Posterior cingulate gyrus (tissue), 11 donors: ENCODE results near the gene RXFP4.

Source experiments
- DNase-seq, 10 donors: peaks; one replicate each; pipeline versions ENCODE4 v3.0.0 to v3.0.0-alpha.2; 2020 to 2021; ENCODE audit warnings: mixed read lengths in 3 of 10
- intact Hi-C: fragments of 100-400 bp; cut with DNase I; formaldehyde crosslinking; loops from one replicate; pipeline ENCODE4 v1.15.1; 2023

The RXFP4 gene

DNA sequence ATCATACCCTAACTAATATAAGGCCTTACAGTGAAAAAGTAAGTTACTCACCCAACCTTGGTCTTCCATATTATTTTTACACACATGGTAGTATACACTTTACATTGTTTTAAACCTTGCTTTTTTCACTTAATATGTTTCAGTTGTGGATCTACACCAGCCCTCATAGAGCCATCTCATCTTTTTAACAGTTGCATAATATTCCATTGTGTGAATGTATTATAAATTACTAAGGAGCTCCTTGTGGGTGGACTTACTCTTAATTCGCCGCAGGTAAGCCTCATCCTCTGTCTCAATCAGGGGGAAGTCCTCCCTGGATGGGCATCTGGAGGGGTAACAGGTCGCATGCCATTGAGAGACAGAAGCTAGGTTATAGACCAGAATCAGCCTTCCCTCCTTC, 13.2 kb downstream of the RXFP4 start:
- intact Hi-C loops, result no loop called here
- no peak for DNase-seq

DNA sequence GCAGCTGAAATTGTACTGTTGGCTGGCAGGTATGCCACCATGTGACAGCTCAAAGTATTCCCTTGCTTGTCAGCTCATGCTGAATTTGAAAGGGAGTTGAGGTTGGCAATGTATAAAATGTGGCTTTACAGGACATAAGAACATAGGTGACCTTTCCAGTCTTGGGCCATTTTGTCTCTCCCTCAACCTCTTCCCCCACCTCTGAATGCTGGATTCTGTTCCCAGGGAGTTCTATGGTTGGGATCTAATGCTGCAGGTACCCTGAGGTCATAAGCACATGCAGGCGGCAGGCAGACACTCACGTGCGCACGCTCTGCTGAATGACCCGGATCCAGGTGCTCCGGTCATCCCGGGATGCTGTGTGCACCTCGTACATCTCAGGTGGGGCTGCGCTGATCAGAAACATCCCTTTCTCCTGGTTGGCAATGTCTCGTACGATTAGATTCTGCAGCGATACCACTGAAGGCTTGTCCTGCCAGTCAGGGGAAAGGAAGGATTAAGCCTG, 16.0 kb downstream of the RXFP4 start:
- peak in 1 of 10 donors; percentile 11 for DNase-seq
- intact Hi-C loops, result no loop called here

DNA sequence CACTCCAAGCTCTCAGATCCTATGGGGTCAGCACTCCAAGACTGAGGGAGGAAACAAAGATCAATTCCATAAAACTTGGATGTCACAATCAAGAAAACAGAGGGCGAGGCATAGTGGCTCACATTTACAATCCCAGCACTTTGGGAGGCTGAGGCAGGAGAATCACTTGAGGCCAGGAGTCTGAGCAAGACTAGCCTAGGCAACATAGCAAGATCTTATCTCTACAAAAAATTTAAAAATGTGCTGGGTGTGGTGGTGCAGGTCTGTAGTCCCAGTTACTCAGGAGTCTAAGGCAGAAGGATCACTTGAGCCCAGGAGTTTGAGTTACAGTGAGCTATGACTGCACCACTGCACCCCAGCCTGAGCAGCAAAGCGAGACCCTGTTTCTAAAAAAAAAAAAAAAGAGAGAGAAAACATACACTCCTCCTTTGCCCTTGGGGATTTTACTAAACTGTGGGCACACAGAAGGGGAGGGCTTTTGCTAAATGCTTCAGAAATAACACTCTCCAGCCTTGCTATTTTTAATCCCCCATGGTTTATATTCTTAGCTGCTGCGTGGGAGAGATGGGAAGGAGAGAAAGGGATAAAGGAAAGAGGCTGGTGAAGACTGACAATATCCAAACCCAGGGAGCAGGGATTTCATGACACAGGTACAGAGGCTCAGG, 18.8 kb downstream of the RXFP4 start:
- intact Hi-C loops, result no loop called here
- DNase-seq, result no peak

DNA sequence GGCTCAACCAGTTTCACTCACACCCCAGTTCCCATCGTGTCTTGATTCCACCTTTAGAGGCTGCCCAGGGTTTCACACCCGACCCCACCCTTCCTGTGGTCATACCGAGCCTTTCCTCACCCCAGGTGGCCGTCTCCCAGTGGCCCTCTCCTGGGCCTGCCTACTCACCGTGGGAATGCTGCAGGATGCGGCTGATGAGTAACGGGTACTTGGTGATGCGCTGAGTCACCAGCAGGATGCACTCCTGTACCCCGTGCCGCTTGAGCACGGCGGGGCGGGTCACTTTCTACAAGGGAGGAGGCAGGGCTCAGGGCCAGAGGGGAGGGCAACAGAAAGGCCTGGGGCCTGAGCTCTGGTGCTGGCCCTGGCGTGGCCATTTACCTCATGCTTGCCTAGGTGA, 20.5 kb downstream of the RXFP4 start:
- intact Hi-C loops, result no loop called here
- DNase-seq, result peak in 9 of 10 donors; percentile 50 to 95 (median 67)

DNA sequence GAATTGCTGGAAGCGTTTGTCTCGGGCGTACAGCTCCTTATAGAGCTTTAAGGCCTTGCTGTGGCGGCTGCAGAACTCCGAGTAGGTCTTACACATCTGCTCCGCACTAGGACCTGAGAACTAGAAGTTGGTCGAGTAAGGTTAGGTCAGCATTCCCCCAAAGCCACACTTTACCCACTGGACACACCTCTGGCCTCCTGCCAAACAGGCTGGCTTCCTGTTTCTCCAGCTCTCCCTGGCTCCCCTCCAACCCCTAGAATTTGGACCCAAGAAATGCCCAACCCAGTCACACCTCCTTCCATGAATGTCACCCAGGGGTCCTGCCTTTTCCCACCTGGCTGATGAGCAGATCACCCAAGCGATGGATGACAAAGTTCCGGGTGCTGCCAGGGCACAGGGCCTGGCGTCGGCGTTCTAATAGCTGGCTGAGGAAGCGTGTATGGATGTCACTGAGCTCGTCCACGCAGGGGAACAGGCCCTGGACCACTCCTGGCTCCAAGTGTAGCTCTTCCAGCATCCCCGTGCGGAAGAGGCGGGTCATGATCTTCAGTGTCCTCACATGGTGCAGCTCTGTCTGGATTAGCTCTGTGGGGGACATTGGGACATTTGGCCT, 21.3 kb downstream of the RXFP4 start:
- intact Hi-C loops, result no loop called here
- no peak for DNase-seq

DNA sequence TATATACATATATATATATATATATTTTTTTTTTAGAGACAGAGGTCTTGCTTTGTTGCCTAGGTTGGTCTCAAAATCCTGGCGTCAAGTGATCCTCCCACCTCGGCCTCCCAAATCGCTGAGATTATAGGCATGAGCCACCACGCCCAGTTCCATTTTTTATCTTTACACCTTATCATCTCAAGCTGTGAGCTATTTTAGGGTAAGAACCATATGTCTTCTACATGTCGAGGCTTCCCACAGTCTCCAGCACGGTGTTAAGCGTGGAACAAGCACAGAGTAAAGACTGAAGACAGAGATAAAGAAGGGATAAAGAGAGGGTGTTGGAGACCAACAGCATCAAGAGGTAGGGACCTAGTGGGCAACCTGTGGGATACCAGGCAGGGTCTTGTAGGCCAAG, 22.8 kb downstream of the RXFP4 start:
- intact Hi-C loops, result no loop called here

DNA sequence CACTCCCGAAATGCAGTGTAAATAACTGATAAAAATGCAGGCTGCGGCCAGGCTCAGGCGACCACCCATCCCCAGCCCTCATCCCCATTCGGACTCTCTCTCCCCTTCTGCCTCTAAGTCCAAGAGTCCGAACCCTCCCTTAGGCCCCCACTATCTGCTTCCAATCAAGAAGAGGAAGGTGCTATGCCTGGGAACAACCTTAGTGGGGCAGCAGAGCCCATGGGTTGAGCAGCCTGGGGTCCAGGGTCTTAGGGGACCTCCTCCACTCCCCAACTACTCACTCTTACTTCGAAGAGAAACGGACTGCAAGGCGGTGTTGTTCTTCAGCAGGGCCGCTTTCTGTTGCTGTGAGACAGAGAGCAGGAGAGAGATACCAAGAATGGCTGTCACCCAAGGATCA, 24.7 kb downstream of the RXFP4 start:
- intact Hi-C loops, result loop anchor here (2.0 kb wide), 1 partner anchor 23 kb away; no protein-coding TSS in a partner anchor
- DNase-seq, result no peak

More for the DNA sequence above, 22.8 kb downstream of the RXFP4 start:
- DNase-seq, result no peak

DNA sequence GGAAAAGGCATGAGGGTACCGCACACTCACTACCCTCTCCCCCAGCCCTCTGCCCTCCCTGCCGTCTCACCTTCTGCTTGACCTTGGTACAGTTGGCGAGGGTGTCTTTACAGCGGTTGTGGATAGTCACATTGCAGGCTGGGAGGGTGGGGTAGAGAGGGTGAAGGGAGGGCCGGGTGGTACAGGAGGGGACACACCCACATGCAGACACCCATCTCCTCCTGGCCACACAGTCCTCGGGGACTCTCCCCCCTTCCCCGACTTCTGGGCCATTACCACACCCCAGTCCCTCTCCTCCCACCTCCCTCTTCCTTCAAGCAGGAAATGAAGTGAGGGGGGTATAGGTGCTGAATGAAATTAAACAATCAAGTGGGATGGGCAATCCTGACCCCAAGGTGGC, 25.3 kb downstream of the RXFP4 start:
- intact Hi-C loops, result loop anchor here (2.0 kb wide), 1 partner anchor 22 kb away; no protein-coding TSS in a partner anchor
- no peak for DNase-seq

DNA sequence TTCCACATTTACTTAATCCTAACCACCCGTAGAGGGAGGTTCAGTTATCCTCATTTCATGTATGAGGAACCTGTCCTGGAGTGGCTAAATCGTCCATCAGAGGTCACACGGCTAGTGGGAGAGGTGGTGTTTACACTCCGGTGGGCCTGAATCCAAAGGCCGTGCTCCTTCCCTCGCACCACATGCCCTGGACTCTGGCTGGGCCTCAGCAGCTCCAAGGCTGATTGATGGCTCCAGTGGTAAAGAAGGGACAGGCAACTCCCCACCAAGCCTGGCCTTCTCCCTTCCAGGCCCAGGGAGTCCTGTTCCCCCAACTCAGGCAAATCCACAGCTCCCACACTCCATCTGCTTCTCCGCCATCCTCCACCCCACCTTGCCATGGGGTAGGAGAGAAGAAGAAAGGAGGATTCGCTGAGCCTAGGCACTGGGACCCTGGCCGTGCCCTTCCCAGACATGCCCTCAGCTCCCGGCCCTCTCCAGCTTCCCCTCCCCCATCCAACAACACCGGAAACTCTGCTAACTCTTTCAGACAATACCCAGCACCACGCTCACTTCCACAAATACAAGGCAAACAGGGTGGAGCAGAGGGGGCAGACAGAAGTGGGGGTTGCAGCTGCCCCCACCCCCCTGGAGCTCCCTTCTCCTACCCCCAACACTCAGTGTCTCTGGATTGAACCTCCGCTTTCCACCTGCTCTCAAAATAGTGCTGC, 26.1 kb downstream of the RXFP4 start:
- intact Hi-C loops, result loop anchor here (2.0 kb wide), 1 partner anchor 21 kb away; no protein-coding TSS in a partner anchor
- peak in 4 of 10 donors; percentile 29 to 89 (median 60) for DNase-seq

DNA sequence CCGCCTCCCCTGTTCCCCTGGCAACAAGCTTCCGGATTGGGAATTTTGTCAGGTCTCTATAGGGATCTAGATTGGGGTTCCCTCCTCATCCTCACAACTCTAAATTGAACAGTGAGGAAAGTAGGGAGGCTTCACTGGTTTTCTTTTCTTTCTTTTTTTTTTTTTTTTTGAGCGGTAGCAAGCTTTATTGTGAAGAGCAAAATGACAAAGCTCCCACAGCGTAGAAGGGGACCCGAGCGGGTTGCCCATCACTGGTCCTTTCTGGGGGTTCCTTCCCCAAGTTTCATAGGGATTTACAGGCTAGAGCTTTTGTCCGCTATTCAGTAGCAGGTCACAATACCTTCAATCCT, 26.6 kb downstream of the RXFP4 start:
- intact Hi-C loops, result no loop called here
- no peak for DNase-seq

DNA sequence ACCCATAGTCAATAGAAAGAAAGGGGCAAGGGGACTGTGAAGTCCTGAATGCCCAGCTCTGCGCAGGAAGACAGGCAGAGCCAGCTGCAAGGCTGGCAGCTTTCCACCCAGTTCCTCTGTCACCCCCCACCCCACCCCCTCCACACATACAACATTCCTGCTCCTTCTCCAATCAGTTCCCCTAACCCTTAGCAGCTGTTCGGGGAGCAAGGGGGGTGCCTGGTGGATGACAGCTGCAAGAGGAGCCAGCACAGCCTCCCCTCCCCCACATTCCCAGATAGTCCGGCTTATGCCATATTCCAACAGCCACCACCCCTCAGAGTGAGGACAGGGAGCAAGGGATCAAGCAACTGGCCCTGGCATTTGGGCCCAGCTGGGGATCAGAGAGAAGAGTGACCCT, 27.2 kb downstream of the RXFP4 start:
- intact Hi-C loops, result no loop called here
- DNase-seq, result peak; percentile 71 to 98 (median 84)

DNA sequence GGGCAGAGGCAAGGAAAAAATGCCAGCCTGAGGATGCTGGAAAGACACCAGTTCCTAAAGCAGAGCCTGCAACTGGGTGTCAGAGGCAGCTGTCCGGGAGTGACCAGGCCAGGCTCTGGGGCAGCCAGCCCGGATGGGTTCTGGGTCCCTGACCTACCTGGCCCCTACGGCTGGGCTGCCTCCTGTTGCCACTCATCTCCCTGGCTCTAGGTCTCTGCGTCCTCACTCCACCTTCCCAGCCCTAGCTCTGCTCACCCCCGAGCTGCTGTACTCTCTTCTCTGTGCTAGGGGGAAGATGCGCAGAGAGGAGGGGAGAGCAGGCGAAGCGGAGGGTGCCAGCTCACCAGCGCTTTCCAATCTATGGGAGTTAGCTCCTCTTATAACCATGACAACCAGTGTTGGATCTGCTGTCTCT, 27.9 kb downstream of the RXFP4 start:
- intact Hi-C loops, result no loop called here
- DNase-seq, result peak in 9 of 10 donors; percentile 28 to 95 (median 66)

DNA sequence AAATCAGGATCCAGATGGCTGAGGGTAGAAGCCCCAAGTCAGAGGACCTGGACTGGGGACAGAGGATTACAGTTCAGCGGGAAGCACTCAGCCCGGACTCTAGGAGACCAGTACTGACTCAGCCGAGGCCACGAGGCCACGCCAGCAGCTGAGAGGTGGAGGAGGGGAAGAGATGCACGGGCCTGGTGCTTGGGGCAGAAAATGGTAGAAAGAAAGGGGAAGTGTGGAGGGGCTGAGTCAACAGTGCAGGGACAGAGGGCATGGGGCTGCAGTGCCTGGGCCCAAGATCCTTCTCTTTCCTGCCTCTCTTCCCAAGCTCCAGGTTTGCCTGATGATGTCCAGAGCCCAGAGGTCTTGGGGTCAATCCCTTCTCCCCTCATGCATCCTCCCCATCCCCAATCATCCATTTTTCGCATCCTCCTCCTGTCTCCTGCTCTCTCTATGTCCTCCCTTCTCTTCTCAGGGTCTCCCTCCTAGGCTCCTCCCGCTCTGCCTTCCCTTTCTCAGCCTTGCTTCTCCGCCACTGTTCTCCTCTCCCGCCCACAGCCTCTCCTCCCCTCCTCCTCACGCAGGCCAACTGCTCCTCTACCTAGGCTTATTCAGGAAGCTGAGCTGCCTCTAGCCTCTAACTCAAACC, 29.2 kb downstream of the RXFP4 start:
- DNase-seq, result peak; percentile 63 to 97 (median 78)
- intact Hi-C loops, result no loop called here

DNA sequence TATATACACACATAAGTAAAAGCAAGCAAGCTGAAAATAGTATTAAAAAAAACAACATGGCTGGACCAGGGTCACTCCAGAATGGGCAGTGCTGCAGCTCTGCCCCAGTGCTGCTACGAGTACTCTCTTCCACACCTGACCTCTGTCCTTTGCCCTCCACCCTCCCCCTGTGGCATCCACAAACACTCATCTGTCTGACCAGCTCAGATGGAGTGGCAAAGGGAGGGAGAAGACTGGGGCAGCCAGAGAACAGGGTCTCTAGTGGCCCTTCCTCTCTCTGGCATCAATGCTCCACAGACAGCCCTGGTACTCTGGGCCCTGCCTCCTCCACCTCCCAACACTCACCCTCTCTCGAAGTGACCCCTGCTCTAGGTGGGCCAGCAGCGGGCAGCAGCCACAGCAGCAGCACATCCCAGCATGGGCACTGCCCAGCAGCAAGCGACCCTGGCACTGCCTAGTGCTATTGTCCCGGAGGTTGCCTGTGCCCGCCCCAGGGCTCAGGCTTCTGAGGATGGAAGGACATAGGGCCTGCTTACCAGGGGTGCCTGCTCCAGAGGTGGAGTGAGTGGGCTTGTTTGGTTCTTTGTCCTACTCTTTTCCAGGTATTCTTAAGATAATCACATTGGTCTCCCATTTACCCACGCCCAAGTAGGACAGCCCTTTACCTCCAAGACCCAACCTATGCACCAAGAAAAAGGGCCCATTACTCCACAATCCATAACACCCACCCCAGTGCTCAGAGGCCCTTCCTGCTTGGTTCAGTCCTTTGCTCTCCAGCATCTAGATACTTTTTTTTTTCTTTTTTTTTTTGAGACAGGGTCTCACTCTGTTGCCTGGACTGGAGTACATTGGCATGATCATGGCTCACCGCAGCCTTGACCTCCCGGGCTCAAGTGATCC, 30.7 kb downstream of the RXFP4 start:
- DNase-seq, result peak in 8 of 10 donors; percentile 42 to 96 (median 73)
- intact Hi-C loops, result no loop called here

DNA sequence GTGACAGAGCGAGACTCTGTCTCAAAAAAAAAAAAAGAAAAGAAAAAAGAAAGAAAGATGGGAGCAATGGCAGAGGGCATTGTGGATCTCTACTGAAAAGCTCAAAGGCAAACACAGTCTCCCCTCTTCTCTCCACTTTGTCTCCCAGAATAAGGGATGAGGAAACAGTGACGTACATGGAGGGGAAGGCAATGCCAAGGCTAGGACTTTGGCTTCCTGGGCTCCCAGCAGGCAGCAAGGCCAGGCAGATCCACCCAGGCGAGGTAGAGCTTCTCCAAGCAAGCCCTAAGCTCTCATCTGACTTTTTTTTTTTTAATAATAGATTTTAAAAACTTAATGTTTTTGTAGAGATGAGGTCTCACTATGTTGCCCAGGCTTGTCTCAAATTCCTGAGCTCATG, 32.3 kb downstream of the RXFP4 start:
- intact Hi-C loops, result no loop called here
- no peak for DNase-seq

DNA sequence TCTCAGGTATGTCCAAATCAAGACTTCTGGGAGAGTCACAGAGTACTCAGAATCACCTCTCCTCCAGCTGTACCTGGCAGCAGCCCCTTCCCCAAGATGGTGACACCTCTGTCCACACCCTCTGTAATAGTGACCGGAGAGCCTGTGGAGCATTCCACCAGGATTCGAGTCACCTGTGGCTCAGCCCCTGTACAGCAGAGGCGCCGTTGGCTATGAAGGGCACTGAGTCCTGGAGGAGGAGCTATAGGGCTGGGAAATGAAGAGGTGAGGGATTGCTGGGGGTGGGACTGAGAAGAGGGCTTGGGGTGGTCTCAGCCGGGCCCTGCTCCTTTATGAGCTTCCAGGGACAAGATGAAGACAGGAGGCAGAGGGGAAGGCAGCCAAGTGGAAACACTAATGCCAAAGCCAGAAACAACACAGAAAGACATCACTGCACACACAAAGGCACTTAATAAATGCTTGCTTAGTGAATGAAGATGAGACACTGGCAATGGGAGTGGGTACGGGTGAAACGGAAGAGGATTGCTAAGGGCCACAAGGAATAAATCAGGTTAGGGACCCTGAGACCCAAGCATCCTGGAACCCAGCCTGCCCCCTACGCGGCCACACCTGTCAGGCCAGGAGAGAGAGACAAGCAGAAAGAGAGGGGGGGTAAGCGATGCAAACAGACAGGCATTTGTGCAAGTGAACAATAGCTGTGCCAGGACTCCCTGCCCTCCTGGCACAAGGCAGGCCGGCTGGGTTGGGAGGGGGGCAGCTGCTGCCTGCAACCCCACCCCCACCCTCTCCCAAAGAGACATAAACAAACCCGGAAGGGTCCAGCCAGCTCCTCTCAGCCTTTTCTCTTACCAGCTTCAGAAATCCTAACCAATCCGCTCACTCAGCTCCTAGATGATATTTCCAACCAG, 33.0 kb downstream of the RXFP4 start:
- DNase-seq, result peak; percentile 56 to 96 (median 79)
- intact Hi-C loops, result loop anchor here (5.0 kb wide), 1 partner anchor 102 kb away; no protein-coding TSS in a partner anchor

DNA sequence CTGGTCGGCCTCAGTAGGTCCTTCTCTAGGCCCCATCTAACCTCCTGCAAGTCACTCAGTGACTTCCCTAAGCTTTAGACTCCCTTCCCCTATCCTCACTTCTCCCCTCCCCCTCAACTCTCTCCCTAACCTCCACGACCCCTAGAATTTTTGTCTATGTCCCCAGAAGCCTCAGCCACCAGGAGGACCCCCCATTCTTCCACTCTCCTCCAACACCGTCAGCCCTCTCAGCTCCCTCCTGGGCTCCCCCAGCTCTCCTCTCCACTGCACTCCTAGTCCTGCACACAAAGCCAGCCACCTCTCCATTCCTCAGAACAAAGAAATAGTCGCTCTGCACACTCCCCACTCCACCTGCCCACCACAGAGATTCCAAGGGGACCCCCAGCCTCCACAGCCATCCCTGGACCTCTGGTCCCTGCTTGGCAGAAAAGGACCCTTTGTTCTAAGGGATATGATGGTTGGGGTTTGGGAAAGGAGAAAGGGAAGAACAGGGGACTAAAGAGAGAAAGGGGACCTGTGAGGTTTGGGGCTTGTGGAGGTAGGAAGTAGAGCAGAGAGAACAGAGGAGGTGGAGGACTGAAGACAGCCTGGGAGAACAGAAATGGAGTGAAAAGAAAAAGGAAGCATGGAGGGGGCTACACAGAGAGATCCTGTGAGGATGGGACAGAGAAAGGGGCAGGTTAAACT, 34.1 kb downstream of the RXFP4 start:
- DNase-seq, result no peak
- intact Hi-C loops, result loop anchor here (5.0 kb wide), 1 partner anchor 103 kb away; no protein-coding TSS in a partner anchor
